ENCODE data around the gene TBPL1.

The TBPL1 gene

GRCh38 chr6:133961831-133962230 lies 8.8 kb downstream of the TBPL1 start:
- DNase-seq: no peak
- Histone ChIP-seq H3K79me2 (ENCODE audit: low read length) (peaks cover 79% of the 10 kb centered on the region), H3K9ac (ENCODE audit: low read length) (no peak overlapping the region), H3K9me2 (replicated peaks; ENCODE audit: insufficient read depth, low read length) (no peaks in the 10 kb centered on the region), H3K36me3 (replicated peaks; ENCODE audit: insufficient read depth, low read length) (no peaks in the 10 kb centered on the region), H3K27me3 (replicated peaks; ENCODE audit: insufficient read depth, low read length) (no peaks in the 10 kb centered on the region), H2AFZ (ENCODE audit: low read length) (no peak overlapping the region), H3K4me2 (ENCODE audit: low read depth, low read length) (no peak overlapping the region), H3K4me3 (ENCODE audit: low read length) (no peak overlapping the region), H3F3A (ENCODE audit: insufficient read depth, low read length) (0 out of 2 replicates have a peak, but pooled peaks cover 4% of the 10 kb centered on the region), H4K20me1 (ENCODE audit: insufficient read depth, low read length) (no peaks in the 10 kb centered on the region), H3K4me1 (ENCODE audit: low read length) (0 out of 2 replicates have a peak, but pooled peaks cover 6% of the 10 kb centered on the region), H3K27ac (ENCODE audit: low read length) (no peak overlapping the region), H3K9me3 (replicated peaks; ENCODE audit: insufficient read depth, low read length) (no peaks in the 10 kb centered on the region)
- TF ChIP-seq CTCF (IDR thresholded peaks at IDR 0.05; ENCODE audit: low read length): no peak
- TF ChIP-seq EZH2 (optimal IDR thresholded peaks at IDR 0.05; ENCODE audit: low read depth, low read length): no peak

GRCh38 chr6:133964052-133964451 lies 11.0 kb downstream of the TBPL1 start:
- Histone ChIP-seq H3K9ac (ENCODE audit: low read length) (no peak overlapping the region), H3K27me3 (replicated peaks; ENCODE audit: insufficient read depth, low read length) (no peaks in the 10 kb centered on the region), H3F3A (ENCODE audit: insufficient read depth, low read length) (0 out of 2 replicates have a peak, but pooled peaks cover 4% of the 10 kb centered on the region), H3K9me3 (replicated peaks; ENCODE audit: insufficient read depth, low read length) (no peaks in the 10 kb centered on the region), H2AFZ (ENCODE audit: low read length) (no peak overlapping the region), H3K9me2 (replicated peaks; ENCODE audit: insufficient read depth, low read length) (no peaks in the 10 kb centered on the region), H3K4me1 (ENCODE audit: low read length) (0 out of 2 replicates have a peak, but pooled peaks cover 9% of the 10 kb centered on the region), H3K4me3 (ENCODE audit: low read length) (no peak overlapping the region), H3K4me2 (ENCODE audit: low read depth, low read length) (no peak overlapping the region), H4K20me1 (ENCODE audit: insufficient read depth, low read length) (no peaks in the 10 kb centered on the region), H3K36me3 (replicated peaks; ENCODE audit: insufficient read depth, low read length) (no peaks in the 10 kb centered on the region), H3K27ac (ENCODE audit: low read length) (no peak overlapping the region), H3K79me2 (ENCODE audit: low read length) (peaks cover 67% of the 10 kb centered on the region)
- TF ChIP-seq CTCF (IDR thresholded peaks at IDR 0.05; ENCODE audit: low read length): no peak
- no peak for TF ChIP-seq EZH2 (optimal IDR thresholded peaks at IDR 0.05; ENCODE audit: low read depth, low read length)
- TF ChIP-seq EZH2phosphoT487 (IDR thresholded peaks at IDR 0.05; ENCODE audit: low read length): no peak
- no peak for DNase-seq

GRCh38 chr6:133964702-133965101 lies 11.7 kb downstream of the TBPL1 start:
- Histone ChIP-seq H3K27ac (ENCODE audit: low read length) (no peak overlapping the region), H3K9me2 (replicated peaks; ENCODE audit: insufficient read depth, low read length) (no peaks in the 10 kb centered on the region), H3K9ac (ENCODE audit: low read length) (no peak overlapping the region), H3K36me3 (replicated peaks; ENCODE audit: insufficient read depth, low read length) (no peaks in the 10 kb centered on the region), H3F3A (ENCODE audit: insufficient read depth, low read length) (0 out of 2 replicates have a peak, but pooled peaks cover 4% of the 10 kb centered on the region), H3K4me3 (ENCODE audit: low read length) (no peak overlapping the region), H3K9me3 (replicated peaks; ENCODE audit: insufficient read depth, low read length) (no peaks in the 10 kb centered on the region), H3K4me1 (ENCODE audit: low read length) (0 out of 2 replicates have a peak, but pooled peaks cover 9% of the 10 kb centered on the region), H2AFZ (ENCODE audit: low read length) (no peak overlapping the region), H3K4me2 (ENCODE audit: low read depth, low read length) (no peak overlapping the region), H4K20me1 (ENCODE audit: insufficient read depth, low read length) (no peaks in the 10 kb centered on the region), H3K79me2 (ENCODE audit: low read length) (peaks cover 67% of the 10 kb centered on the region), H3K27me3 (replicated peaks; ENCODE audit: insufficient read depth, low read length) (no peaks in the 10 kb centered on the region)
- TF ChIP-seq CTCF (IDR thresholded peaks at IDR 0.05; ENCODE audit: low read length) (no peak), EZH2phosphoT487 (IDR thresholded peaks at IDR 0.05; ENCODE audit: low read length) (no peak), EZH2 (optimal IDR thresholded peaks at IDR 0.05; ENCODE audit: low read depth, low read length) (no peak)
- no peak for DNase-seq
